HepG2 (cell line): ENCODE results near the gene B3GAT3. TPM values are rescaled to one million over a fixed set of nuclear protein-coding genes. Genes with fewer than 3 reads are reported as not detected.

Experiments used
- ELF3 ChIP-seq: IDR thresholded peaks from 2 replicates; pipeline ENCODE4 v1.6.1; 2016; ENCODE audit warnings: missing genetic modification reagents, missing compliant biosample characterization
- ESRRA ChIP-seq: sonication (generic); formaldehyde crosslinking; IDR thresholded peaks from 2 replicates; pipeline ENCODE4 v1.5.1; 2020; ENCODE audit warnings: mild to moderate bottlenecking, low read depth, missing genetic modification reagents
- HHEX ChIP-seq: IDR thresholded peaks from 2 replicates; pipeline ENCODE4 v1.6.1; 2016; ENCODE audit warnings: control low read depth
- HNF4A ChIP-seq: sonication (generic); formaldehyde crosslinking; IDR thresholded peaks from 2 replicates; pipeline ENCODE4 v1.4.0; 2020; ENCODE audit warnings: missing genetic modification reagents
- MAZ ChIP-seq, 2 experiments: sonication (generic) in 1 of 2; formaldehyde crosslinking in 1 of 2; IDR thresholded peaks; 2 replicates each; pipeline versions ENCODE4 v1.5.0 to v1.6.1; 2012 to 2020; ENCODE audit warnings: low read depth in 2 of 2, mild to moderate bottlenecking in 2 of 2, borderline replicate concordance in 1 of 2, improper control_type of control experiment in 1 of 2, low read length in 1 of 2, missing genetic modification reagents in 1 of 2, moderate library complexity in 1 of 2
- SOX6 ChIP-seq, 2 experiments: fragments of 450-650 bp in 1 of 2; sonication (generic) in 1 of 2; formaldehyde crosslinking in 1 of 2; IDR thresholded peaks; 2 replicates each; pipeline versions ENCODE4 v1.4.0 to v1.6.1; 2017 to 2020; ENCODE audit warnings: antibody characterized with exemption in 1 of 2, mild to moderate bottlenecking in 1 of 2, missing genetic modification reagents in 1 of 2
- ZNF143 ChIP-seq: sonication (generic); formaldehyde crosslinking; IDR thresholded peaks from 2 replicates; pipeline ENCODE4 v1.4.0; 2020; ENCODE audit warnings: missing genetic modification reagents
- polyA plus RNA-seq, 8 experiments: library from polyadenylated mRNA; depleted of rRNA in 3 of 8; stranded (reverse) in 7 of 8; unstranded in 1 of 8; fragments of >200 nt; fragmentation: Illumina TruSeq in 4 of 8; extraction: Trizol in 4 of 8; gene quantifications; 2 replicates each; pipeline versions ENCODE4 v1.2.1 to v1.2.3, GENCODE V29; 2011 to 2016; ENCODE audit warnings: low read depth in 4 of 8, missing spikeins in 1 of 8, mixed read lengths in 1 of 8; ENCODE audit not compliant: insufficient read depth in 1 of 8
- total RNA-seq, 5 experiments: library from RNA; depleted of rRNA; stranded (reverse); fragments of >200 nt; fragmentation: Illumina TruSeq; extraction: Trizol; gene quantifications; 2 replicates each; pipeline ENCODE4 v1.2.3, GENCODE V29; 2016; ENCODE audit warnings: low read depth in 1 of 5
- TF ChIP-seq, protein P1 (sequence below): sonication (generic); formaldehyde crosslinking; IDR thresholded peaks from one replicate; pipeline ENCODE4 v1.5.1; 2020; ENCODE audit warnings: mild to moderate bottlenecking, missing genetic modification reagents; ENCODE audit errors: not compliant biosample characterization
- TF ChIP-seq, protein P2 (sequence below): IDR thresholded peaks from 2 replicates; pipeline ENCODE4 v1.6.1; 2016
- TF ChIP-seq, protein P3 (sequence below): sonication (generic); formaldehyde crosslinking; IDR thresholded peaks from 2 replicates; pipeline ENCODE4 v1.8.0; 2022; ENCODE audit warnings: mild to moderate bottlenecking, missing genetic modification reagents
- TF ChIP-seq, protein P4 (sequence below): sonication (generic); formaldehyde crosslinking; IDR thresholded peaks from 2 replicates; pipeline ENCODE4 v1.5.0; 2020; ENCODE audit warnings: missing genetic modification reagents
- TF ChIP-seq, protein P5 (sequence below): sonication (generic); formaldehyde crosslinking; IDR thresholded peaks from 2 replicates; pipeline ENCODE4 v1.4.0; 2020; ENCODE audit warnings: mild to moderate bottlenecking, missing genetic modification reagents

The B3GAT3 gene
- total and polyA plus RNA-seq, 2 of the 13 experiments (the other 11 are each of a cell fraction or from before 2014, with no cell fraction given) = 21.3 to 26.1 TPM

DNA sequence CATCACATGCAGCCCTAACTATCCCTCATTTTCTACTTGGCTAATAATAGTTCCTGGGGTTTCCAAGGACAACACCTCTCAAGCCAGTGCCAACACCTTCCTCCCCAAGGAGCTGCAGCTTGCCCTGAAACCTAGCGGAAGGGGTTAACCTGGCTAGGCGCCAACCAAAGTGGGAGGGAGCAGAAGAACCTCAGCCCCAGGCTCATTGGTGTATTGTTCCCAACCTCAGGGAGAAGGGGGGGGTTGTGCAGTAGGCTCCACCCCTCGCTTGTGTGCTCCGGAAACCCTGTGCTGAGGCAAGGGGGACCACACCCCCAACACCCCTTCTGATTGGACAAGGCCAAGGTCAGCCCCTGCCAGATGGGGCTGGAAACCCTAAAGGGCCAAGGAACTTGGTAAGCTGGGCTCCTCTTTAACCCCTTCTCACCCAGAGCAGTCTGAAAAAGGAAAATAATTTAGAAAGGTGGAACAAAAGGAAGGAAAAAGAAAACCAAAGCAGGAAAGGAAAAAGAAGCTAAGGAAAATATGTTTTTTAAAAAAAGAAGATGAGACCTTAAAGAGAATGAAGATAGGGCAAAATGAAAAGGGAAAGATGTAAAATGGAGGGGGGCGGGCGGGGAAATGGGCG lies 22.6 kb downstream of the B3GAT3 start (continued):
- TF ChIP-seq, protein P1, sequence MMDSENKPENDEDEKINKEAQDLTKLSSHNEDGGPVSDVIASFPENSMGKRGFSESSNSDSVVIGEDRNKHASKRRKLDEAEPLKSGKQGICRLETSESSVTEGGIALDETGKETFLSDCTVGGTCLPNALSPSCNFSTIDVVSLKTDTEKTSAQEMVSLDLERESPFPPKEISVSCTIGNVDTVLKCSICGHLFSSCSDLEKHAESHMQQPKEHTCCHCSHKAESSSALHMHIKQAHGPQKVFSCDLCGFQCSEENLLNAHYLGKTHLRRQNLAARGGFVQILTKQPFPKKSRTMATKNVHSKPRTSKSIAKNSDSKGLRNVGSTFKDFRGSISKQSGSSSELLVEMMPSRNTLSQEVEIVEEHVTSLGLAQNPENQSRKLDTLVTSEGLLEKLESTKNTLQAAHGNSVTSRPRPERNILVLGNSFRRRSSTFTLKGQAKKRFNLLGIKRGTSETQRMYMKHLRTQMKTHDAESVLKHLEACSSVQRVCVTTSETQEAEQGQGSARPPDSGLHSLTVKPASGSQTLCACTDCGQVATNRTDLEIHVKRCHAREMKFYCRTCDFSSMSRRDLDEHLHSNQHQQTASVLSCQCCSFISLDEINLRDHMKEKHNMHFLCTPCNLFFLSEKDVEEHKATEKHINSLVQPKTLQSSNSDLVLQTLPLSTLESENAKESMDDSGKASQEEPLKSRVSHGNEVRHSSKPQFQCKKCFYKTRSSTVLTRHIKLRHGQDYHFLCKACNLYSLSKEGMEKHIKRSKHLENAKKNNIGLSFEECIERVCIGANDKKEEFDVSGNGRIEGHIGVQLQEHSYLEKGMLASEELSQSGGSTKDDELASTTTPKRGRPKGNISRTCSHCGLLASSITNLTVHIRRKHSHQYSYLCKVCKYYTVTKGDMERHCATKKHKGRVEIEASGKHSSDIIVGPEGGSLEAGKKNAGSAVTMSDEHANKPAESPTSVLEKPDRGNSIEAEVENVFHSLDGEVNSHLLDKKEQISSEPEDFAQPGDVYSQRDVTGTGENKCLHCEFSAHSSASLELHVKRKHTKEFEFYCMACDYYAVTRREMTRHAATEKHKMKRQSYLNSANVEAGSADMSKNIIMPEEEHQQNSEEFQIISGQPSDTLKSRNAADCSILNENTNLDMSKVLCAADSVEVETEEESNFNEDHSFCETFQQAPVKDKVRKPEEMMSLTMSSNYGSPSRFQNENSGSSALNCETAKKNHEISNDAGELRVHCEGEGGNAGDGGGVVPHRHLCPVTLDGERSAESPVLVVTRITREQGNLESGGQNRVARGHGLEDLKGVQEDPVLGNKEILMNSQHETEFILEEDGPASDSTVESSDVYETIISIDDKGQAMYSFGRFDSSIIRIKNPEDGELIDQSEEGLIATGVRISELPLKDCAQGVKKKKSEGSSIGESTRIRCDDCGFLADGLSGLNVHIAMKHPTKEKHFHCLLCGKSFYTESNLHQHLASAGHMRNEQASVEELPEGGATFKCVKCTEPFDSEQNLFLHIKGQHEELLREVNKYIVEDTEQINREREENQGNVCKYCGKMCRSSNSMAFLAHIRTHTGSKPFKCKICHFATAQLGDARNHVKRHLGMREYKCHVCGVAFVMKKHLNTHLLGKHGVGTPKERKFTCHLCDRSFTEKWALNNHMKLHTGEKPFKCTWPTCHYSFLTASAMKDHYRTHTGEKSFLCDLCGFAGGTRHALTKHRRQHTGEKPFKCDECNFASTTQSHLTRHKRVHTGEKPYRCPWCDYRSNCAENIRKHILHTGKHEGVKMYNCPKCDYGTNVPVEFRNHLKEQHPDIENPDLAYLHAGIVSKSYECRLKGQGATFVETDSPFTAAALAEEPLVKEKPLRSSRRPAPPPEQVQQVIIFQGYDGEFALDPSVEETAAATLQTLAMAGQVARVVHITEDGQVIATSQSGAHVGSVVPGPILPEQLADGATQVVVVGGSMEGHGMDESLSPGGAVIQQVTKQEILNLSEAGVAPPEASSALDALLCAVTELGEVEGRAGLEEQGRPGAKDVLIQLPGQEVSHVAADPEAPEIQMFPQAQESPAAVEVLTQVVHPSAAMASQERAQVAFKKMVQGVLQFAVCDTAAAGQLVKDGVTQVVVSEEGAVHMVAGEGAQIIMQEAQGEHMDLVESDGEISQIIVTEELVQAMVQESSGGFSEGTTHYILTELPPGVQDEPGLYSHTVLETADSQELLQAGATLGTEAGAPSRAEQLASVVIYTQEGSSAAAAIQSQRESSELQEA = no peak
- no peak for TF ChIP-seq ESRRA (CRISPR knock-in tag)
- no peak for TF ChIP-seq ZNF143 (CRISPR knock-in tag)
- no peak for TF ChIP-seq SOX6 (IDR thresholded peaks at IDR 0.05)
- peak; percentile 86 for TF ChIP-seq SOX6 (CRISPR knock-in tag; IDR thresholded peaks at IDR 0.05)
- TF ChIP-seq, protein P2, sequence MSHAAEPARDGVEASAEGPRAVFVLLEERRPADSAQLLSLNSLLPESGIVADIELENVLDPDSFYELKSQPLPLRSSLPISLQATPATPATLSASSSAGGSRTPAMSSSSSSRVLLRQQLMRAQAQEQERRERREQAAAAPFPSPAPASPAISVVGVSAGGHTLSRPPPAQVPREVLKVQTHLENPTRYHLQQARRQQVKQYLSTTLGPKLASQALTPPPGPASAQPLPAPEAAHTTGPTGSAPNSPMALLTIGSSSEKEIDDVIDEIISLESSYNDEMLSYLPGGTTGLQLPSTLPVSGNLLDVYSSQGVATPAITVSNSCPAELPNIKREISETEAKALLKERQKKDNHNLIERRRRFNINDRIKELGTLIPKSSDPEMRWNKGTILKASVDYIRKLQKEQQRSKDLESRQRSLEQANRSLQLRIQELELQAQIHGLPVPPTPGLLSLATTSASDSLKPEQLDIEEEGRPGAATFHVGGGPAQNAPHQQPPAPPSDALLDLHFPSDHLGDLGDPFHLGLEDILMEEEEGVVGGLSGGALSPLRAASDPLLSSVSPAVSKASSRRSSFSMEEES = 0 out of 2 replicates have a peak, but pooled peaks have one; percentile 18
- TF ChIP-seq ELF3 (CRISPR knock-in tag) = peak; percentile 64; the same call in 1 of the 2 replicates
- TF ChIP-seq, protein P3, sequence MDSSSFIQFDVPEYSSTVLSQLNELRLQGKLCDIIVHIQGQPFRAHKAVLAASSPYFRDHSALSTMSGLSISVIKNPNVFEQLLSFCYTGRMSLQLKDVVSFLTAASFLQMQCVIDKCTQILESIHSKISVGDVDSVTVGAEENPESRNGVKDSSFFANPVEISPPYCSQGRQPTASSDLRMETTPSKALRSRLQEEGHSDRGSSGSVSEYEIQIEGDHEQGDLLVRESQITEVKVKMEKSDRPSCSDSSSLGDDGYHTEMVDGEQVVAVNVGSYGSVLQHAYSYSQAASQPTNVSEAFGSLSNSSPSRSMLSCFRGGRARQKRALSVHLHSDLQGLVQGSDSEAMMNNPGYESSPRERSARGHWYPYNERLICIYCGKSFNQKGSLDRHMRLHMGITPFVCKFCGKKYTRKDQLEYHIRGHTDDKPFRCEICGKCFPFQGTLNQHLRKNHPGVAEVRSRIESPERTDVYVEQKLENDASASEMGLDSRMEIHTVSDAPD (CRISPR knock-in tag) = no peak
- TF ChIP-seq, protein P4, sequence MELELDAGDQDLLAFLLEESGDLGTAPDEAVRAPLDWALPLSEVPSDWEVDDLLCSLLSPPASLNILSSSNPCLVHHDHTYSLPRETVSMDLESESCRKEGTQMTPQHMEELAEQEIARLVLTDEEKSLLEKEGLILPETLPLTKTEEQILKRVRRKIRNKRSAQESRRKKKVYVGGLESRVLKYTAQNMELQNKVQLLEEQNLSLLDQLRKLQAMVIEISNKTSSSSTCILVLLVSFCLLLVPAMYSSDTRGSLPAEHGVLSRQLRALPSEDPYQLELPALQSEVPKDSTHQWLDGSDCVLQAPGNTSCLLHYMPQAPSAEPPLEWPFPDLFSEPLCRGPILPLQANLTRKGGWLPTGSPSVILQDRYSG (CRISPR knock-in tag) = no peak
- TF ChIP-seq, protein P5, sequence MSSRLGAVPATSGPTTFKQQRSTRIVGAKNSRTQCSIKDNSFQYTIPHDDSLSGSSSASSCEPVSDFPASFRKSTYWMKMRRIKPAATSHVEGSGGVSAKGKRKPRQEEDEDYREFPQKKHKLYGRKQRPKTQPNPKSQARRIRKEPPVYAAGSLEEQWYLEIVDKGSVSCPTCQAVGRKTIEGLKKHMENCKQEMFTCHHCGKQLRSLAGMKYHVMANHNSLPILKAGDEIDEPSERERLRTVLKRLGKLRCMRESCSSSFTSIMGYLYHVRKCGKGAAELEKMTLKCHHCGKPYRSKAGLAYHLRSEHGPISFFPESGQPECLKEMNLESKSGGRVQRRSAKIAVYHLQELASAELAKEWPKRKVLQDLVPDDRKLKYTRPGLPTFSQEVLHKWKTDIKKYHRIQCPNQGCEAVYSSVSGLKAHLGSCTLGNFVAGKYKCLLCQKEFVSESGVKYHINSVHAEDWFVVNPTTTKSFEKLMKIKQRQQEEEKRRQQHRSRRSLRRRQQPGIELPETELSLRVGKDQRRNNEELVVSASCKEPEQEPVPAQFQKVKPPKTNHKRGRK (CRISPR knock-in tag) = 0 out of 2 replicates have a peak, but pooled peaks have one; percentile 27
- peak; percentile 43; the same call in 1 of the 2 replicates for TF ChIP-seq HHEX (CRISPR knock-in tag)
- TF ChIP-seq HNF4A (CRISPR knock-in tag) = peak; percentile 39; the same call in 1 of the 2 replicates
- peak; percentile 65 for TF ChIP-seq MAZ (IDR thresholded peaks at IDR 0.05; ENCODE audit: borderline replicate concordance, low read depth, low read length)
- TF ChIP-seq MAZ (CRISPR knock-in tag; IDR thresholded peaks at IDR 0.05; ENCODE audit: low read depth) = peak; percentile 64; the same call in 1 of the 2 replicates
